Ishikawa (cell line): ENCODE measurements around the gene CROCC2.
A peak's percentile ranks its signal among the peaks of the same experiment; 100 is the strongest.

Experiments used
- CEBPB ChIP-seq: IDR thresholded peaks from 2 replicates; pipeline ENCODE4 v1.6.1; 2012
- CREB1 ChIP-seq: IDR thresholded peaks from 2 replicates; pipeline ENCODE4 v1.6.1; 2012; ENCODE audit warnings: low read depth
- EGR1 ChIP-seq: IDR thresholded peaks from 2 replicates; pipeline ENCODE4 v1.6.1; 2012
- EP300 ChIP-seq: IDR thresholded peaks from 2 replicates; pipeline ENCODE4 v1.6.1; 2012; ENCODE audit warnings: borderline replicate concordance
- FOXM1 ChIP-seq: IDR thresholded peaks from 2 replicates; pipeline ENCODE4 v1.6.1; 2012; ENCODE audit warnings: low read depth, borderline replicate concordance
- MAX ChIP-seq: IDR thresholded peaks from 2 replicates; pipeline ENCODE4 v1.6.1; 2012
- NFIC ChIP-seq: IDR thresholded peaks from 2 replicates; pipeline ENCODE4 v1.6.1; 2012
- RAD21 ChIP-seq: IDR thresholded peaks from 2 replicates; pipeline ENCODE4 v1.6.1; 2012; ENCODE audit warnings: low read depth
- REST ChIP-seq: IDR thresholded peaks from 2 replicates; pipeline ENCODE4 v1.6.1; 2012; ENCODE audit warnings: low read depth, mild to moderate bottlenecking
- TAF1 ChIP-seq: IDR thresholded peaks from 2 replicates; pipeline ENCODE4 v1.6.1; 2012; ENCODE audit warnings: low read depth, mild to moderate bottlenecking
- TCF12 ChIP-seq: IDR thresholded peaks from 2 replicates; pipeline ENCODE4 v1.6.1; 2012; ENCODE audit warnings: low read depth
- TEAD4 ChIP-seq: IDR thresholded peaks from 2 replicates; pipeline ENCODE4 v1.6.1; 2012
- USF1 ChIP-seq: IDR thresholded peaks from 2 replicates; pipeline ENCODE4 v1.6.1; 2012
- YY1 ChIP-seq: IDR thresholded peaks from 2 replicates; pipeline ENCODE4 v1.6.1; 2012; ENCODE audit warnings: low read depth
- ZBTB7A ChIP-seq: IDR thresholded peaks from 2 replicates; pipeline ENCODE4 v1.6.1; 2012; ENCODE audit warnings: low read depth

CROCC2 gene

GRCh38 chr2:240991378-240992263, 85.5 kb downstream of the CROCC2 start:
- TF ChIP-seq ZBTB7A, result no peak
- TF ChIP-seq REST, result no peak
- TF ChIP-seq EP300, result peak; percentile 54; the same call in 1 of the 2 replicates
- TF ChIP-seq MAX, result peak; percentile 72
- TF ChIP-seq USF1, result no peak
- TF ChIP-seq TCF12, result peak; percentile 70
- no peak for TF ChIP-seq FOXM1
- no peak for TF ChIP-seq CREB1
- TF ChIP-seq RAD21, result no peak
- TF ChIP-seq EGR1, result no peak
- 0 out of 2 replicates have a peak, but pooled peaks have one; percentile 19 for TF ChIP-seq NFIC
- peak; percentile 80 for TF ChIP-seq YY1

- TF ChIP-seq TCF12 (no peak), REST (no peak), TEAD4 (no peak), USF1 (no peak), ZBTB7A (no peak), RAD21 (no peak)
Measured at GRCh38 chr2:240992572-240993291, 86.6 kb downstream of the CROCC2 start.

- TF ChIP-seq EGR1, result no peak
- TF ChIP-seq YY1, result no peak
- TF ChIP-seq TCF12, result no peak
- TF ChIP-seq RAD21, result no peak
- no peak for TF ChIP-seq CEBPB
- no peak for TF ChIP-seq TAF1
- TF ChIP-seq USF1, result no peak
- TF ChIP-seq EP300, result no peak
- TF ChIP-seq NFIC, result no peak
Measured at GRCh38 chr2:240993446-240994170, 87.5 kb downstream of the CROCC2 start.

GRCh38 chr2:240994171-240994896, 88.2 kb downstream of the CROCC2 start:
- TF ChIP-seq REST (no peak), YY1 (no peak), ZBTB7A (no peak), FOXM1 (no peak), TAF1 (no peak), NFIC (no peak), USF1 (no peak), RAD21 (no peak), CREB1 (no peak), EP300 (no peak), TEAD4 (no peak), EGR1 (no peak), MAX (no peak), TCF12 (no peak), CEBPB (no peak)
